GM19025 (cell line): ENCODE measurements around the gene SERTAD1.

Experiments
- ATAC-seq: cut with Tn5 transposase; IDR thresholded peaks from one replicate; pipeline ENCODE4 v1.9.1; 2021; ENCODE audit warnings: mild to moderate bottlenecking, low read depth, moderate library complexity; ENCODE audit not compliant: unreplicated experiment

Gene SERTAD1

GRCh38 chr19:40380199-40381037, 45.4 kb downstream of the SERTAD1 start:
- ATAC-seq, result no peak

- ATAC-seq, result no peak
Measured at GRCh38 chr19:40379446-40380198, 46.2 kb downstream of the SERTAD1 start.

GRCh38 chr19:40378509-40378908, 47.3 kb downstream of the SERTAD1 start:
- no peak for ATAC-seq

- no peak for ATAC-seq
Measured at GRCh38 chr19:40377876-40378385, 47.9 kb downstream of the SERTAD1 start.

GRCh38 chr19:40376286-40376862, 49.4 kb downstream of the SERTAD1 start:
- ATAC-seq, result no peak

- no peak for ATAC-seq
Measured at GRCh38 chr19:40374084-40374483, 51.7 kb downstream of the SERTAD1 start.

GRCh38 chr19:40371802-40372122, 54.0 kb downstream of the SERTAD1 start:
- ATAC-seq, result no peak
